Adipose tissue (tissue), 3 donors: ENCODE data around the gene HIRIP3. TPM values are rescaled to one million over a fixed set of nuclear protein-coding genes. Genes with fewer than 3 reads are reported as not detected.

ENCODE experiments used
- H3K27ac ChIP-seq: one replicate; pipeline ENCODE4 v1.5.1; 2013; ENCODE audit warnings: low read depth, low read length
- WGBS, 3 donors: extraction: QIAGEN DNeasy Blood & Tissue Kit; methylation state at CpG; one replicate each; pipeline ENCODE4 v1.1.7; 2013; 5-methylcytosine and 5-hydroxymethylcytosine counted together
- polyA plus RNA-seq, 3 donors: library from polyadenylated mRNA; stranded (reverse); fragments of 200-250 nt; gene quantifications; one replicate each; pipeline ENCODE4 v1.2.3, GENCODE V29; 2013
- donor health status: healthy with polysubstance abuse.
- donor health status: Bipolar disorder and iron deficiency.
- donor health status: healthy.

Gene HIRIP3
- polyA plus RNA-seq, 3 donors = 10.1 to 14.8 (median 14.2) TPM

DNA sequence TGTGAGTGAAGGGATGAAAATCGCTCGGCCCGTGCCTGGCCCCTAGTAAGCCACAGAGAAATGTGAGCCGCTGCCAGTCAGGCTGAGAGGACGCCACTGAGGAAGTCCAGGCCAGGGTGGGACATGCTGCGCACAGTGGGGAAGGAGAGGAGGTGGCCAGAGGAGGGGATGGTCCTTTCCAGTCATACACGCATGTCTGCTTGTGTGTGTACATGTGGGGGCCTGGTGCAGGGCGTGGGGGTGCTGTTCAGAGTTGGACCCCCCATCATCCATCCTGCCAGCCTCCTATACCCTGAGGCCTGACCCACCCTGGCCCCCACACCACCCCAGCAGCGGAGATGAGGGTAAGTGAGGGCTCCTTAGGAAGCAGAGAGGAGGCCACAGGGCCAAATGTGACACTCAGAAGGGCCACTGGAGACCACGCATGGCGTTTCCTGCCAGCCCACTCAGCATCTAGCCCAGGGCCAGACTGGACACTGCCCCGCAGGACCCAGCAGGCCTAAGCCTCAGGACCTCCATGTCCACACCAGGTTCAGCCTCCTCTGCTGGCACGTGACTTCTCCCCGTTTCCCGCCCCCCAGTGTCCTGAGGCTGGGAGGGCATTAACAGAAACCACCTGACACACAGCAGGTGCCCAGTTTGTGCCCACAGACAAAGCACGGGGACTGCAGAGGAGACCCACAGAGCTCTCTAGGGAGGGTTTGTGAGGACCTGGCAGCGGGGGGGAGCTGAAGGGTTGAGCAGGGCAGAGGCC lies 8.4 kb upstream of the HIRIP3 start:
- no peak overlapping the region for H3K27ac ChIP-seq
- 83 to 88% (median 84%) methylated on average over 16 to 17 of the region's 17 CpGs for WGBS, 3 donors

DNA sequence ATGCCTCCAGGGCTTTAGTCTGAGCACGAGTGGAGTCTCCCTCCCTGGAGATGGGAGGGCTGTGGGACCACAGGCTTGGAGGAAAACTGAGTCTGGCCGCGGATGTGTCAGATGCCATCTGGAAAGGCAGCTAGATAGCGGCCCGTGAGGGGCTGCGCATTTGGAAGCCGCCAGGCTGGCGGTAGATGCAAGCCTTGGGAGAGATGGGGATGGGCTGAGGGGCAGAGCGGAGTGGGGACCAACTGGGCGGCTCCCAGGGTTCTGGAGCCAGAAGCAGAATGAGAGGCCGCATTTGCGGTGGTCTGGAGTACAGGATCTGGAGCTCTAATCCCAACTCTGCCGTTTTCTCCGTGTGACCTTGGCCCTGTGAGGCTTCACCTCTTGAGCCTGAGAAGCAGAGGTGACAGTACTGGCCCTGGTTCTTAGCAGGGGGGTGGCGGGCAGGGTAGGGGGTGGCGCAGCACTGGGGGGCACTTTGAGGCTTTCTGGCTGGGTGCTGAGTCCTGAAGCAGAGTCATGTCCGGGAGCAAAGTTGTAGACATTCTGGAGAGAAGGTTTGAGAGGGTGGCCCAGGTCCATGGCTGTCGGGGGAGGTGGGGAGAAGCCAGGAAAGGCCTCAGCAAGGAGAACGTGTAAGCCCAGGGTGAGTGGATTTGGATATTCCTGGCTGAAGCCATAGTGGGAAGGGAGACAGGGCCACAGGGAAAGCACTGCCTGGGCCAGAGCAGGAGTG lies 7.4 kb upstream of the HIRIP3 start:
- WGBS, 3 donors = 84 to 86% (median 85%) methylated on average over 19 of the region's 19 CpGs

DNA sequence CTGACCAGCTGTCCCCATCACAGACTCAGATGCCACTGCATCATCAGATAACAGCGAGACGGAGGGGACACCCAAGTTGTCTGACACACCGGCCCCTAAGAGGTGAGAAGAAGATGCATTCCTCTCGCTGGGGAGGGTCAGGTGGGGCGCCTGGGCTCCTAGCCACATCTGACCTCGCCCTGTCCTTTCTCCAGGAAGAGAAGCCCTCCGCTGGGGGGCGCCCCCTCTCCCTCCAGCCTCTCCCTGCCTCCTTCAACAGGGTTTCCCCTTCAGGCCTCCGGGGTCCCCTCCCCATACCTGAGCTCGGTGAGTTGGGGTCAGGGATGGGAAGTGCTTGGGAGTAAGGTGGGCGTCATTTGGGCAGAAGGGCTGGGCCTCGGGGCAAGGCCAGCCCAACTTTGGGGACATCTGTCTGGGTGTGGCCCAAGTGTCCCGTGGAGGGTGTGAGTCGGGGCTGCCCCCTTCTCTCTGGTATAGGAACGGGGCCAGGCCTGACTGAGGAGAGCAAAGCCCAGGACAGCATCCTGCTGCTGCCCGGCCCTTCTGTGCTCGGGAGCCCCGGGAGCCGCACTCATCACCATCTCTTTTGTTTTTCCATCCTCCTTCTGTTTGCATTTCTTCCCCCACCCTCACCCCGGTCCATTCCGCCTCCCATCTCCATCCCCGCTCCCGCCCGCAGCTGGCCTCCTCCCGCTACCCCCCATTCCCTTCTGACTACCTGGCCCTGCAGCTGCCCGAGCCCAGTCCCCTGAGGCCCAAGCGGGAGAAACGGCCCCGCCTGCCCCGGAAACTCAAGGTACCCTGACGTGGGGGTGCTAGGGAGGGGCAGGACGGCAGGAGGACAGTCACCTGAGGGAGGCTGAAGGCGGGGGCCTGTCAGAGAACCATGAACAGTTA lies 5.6 kb upstream of the HIRIP3 start:
- no peak overlapping the region for H3K27ac ChIP-seq
- 83 to 86% (median 85%) methylated on average over 31 to 33 of the region's 33 CpGs for WGBS, 3 donors

More for the DNA sequence above, 7.4 kb upstream of the HIRIP3 start:
- no peak overlapping the region for H3K27ac ChIP-seq

DNA sequence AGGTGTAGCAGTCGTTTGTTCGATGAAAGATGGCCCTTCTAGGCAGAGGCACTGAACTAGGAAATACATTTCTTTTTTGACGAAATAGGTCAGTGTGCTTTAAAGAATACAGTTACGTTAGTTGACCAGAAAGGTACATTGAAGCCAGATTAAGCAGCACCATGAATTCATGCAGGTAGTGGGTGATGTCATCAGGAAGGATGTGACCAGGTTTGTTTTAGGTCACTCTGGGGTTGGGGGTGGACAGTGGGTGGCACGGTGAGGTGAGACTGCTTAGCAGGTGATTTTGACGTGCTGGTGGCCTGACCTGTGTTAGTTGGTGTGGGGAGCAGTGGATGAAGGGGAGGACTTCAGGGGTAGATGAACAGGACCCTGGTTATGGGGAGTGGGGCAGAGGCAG lies 4.2 kb upstream of the HIRIP3 start:
- H3K27ac ChIP-seq = no peak overlapping the region
- WGBS, 3 donors = 86 to 89% (median 89%) methylated on average over 6 of the region's 6 CpGs

DNA sequence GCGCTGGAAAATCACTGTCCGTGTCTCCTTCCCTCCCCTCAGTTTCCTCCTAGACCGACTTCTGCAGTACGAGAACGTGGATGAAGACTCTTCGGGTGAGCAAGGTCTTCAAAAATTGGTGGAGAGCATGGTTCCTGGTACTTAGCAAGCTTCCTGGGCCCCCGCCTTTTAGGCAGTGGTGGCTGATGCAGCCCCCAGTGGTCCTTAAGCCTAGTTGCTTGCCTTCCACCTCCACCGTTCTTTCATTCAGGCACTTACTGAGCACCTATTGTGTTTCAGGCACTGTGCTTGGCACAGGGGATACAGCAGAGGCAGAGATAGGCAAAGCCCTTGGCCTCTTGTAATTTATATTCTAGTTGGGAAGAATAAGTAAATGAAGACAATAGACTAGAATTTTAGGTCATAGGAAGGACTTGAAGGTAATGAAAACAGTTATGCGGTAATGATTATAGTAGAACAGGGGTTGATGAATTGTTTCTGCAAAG lies 1.4 kb upstream of the HIRIP3 start:
- no peak overlapping the region for H3K27ac ChIP-seq
- 18 to 23% (median 21%) methylated on average over 9 of the region's 9 CpGs for WGBS, 3 donors

DNA sequence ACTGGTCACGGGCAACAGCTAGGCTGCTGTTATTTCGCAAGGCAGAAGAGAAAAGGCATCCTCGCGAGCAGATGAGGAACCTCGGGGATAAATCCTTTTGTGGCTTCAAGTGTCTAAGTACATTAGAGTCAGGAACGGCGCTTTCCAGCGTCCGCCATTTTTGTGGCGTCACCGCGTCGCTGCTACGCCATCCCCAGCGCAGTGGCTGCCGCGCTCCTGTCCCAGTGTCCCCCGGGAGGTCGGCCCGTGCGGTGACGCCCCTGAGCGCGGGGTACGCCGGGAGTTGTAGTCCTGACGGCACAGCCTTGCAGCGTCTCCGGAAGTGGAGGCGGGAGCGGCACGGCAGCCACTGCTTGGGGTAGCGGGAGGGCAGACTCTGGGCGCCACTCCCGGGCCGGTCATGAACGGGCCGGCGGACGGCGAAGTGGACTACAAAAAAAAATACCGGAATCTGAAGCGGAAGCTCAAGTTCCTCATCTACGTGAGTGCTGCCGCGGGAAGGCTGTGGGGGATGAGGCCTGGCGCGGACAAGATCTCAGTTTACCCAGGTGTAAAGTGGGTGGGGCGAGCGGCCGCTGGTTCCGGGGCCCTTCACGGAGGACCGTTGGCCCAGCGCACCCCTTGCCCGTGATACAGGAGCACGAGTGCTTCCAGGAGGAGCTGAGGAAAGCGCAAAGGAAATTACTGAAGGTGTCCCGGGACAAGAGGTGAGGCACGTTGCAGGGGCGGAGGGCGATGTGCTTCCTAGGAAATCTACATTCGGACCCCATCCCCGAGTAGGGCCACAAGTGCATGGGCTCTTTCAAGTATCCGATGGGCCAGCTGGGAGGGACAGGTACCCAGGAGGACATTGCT lies 721 bp upstream of the HIRIP3 start, which contains the start of gene INO80E:
Gene INO80E, plus strand, starts transcription at position 331 of the 855 bp plus-strand sequence. Its CDS starts 70 bp downstream, at position 401.
- WGBS, 3 donors = 0 to 1% (median 0%) methylated on average over 63 to 65 of the region's 65 CpGs
- H3K27ac ChIP-seq = peak within 1 kb of the TSS; percentile 70

DNA sequence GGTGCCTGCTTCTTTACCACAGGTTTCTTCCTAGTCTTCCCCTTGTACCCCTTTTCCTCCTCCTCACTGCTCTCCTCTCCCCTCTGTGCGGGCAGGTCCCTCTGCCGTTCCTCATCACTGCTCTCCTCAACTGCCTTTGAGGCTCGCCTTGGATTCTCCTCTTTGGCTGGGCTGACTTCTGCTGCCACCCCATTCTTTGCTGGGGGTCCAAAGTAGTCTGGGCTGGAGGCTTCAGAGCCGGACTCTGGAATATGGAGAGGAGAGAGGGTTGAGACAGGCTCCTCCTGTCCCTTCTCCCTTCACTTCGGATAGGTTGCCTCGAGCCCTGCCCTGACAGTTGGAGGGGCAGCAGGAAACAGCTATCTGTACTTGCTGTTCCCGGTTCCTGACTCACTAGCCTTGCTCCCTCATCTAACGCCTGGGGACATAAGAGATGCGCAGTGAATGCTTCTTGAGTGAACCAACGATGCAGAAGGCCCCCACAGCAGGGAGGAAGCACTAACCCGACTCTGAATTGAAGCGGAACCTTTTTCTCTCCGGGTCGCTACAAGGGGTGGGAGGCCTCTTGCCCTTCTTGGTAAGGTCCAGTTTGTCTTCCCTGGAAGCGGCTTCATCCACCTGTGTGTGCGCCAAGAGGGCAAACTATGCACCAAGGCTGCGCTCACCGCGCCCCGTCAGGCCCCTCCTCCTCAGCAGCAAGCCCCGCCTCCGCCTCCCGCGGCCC lies 655 bp downstream of the HIRIP3 start:
- 9 to 16% (median 10%) methylated on average over 23 to 24 of the region's 24 CpGs for WGBS, 3 donors

DNA sequence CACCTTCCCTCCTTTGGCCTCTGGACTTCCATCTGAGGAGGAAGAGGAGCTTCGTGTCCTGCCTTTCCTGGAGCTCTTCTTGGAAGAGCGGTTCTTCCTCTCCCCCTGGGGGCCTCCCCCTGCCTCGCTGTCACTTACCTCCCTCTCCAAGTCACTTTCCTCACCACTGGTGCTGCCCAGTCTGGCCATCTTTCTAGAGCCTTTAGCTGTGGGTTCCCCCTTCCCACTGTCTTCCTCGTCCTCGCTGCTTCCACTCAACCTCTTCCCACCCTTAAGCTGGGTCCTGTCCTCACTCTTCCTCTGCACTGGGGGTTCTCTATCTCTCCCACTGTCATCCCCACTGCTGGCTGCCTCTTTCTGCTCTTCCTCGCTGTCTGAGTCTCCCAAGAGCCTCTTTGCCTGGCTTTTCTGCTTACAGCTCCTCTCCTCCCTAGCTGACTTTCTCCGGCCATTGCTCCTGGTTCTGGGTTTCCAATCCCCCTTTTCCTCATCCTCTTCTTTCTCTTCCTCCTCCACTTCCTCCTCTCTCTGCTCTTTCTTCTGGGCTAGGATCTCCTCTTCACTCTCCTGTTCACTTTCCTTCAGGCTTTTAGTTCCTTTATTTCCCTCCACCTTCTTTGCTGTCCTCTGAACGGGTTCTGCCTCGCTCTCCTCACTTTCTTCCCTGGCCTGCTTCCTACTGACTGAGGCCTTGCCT lies 1.4 kb downstream of the HIRIP3 start:
- 74 to 93% (median 84%) methylated on average over 9 of the region's 9 CpGs for WGBS, 3 donors
- no peak overlapping the region for H3K27ac ChIP-seq

More for the DNA sequence above, 655 bp downstream of the HIRIP3 start:
- no peak overlapping the region for H3K27ac ChIP-seq

DNA sequence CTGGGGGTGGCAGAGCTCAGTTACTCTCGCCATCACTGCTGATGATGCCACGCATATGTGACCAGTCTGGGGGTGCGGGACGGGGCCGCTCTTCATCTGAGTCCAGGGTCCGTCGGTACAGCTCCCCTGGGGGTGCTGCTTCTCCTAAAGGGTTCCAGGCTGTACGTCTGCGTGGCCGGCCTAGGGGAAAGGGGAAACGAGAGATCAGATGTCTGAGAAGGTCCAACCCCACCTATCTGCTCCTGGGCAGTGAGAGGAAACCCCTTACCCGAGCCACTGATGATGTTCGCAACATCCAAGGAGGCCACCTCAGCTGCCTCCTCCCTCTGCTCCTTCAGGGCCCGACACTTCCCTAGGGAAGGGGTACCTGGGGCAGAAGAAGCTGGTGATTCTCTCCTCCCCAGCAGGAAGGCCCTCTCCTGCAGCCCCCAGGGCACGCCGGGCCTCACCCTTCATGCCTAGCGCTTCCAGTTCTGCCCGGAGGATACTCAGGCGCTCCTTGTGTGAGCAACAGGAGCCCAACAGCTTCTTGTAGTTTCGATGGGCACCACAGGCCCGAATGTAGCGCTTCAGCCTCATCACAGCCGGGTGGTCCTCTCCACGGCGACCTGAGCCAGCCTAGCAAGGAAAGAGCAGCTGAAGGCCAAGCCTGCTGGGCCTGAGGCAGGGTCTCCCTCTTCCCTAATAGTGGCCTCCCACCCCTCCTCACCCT lies 2.1 kb downstream of the HIRIP3 start:
- 87 to 92% (median 88%) methylated on average over 23 to 25 of the region's 25 CpGs for WGBS, 3 donors
- no peak overlapping the region for H3K27ac ChIP-seq

DNA sequence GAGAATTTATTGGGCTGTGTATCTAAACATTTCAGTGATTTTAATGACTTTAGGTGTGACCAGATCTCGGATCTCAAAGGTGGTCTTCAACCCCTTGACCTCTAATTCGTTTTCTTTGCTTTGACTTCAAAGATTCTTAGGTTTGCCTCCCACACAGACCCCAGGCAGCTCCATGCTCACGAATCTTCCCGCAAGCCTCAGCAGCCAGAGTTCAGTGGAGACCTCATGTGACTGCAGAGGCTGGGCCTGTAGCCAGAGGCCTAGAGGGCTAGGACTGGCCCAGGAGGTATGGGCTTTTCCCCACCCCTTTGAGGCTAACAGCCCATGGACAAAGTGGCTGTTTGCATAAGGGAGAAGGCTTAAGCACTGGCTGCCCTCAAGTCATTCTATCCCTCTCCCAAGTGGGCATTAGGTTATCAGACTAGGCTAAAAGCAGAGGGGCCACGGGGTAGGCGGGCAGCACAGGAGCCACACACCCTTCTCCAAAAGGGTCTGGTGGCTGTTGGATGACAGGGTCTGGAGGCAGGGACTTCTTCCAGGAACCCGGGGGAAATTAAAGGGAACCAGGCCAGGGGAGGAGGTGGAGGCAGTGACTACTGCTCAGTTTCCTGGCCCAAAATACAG lies 3.0 kb downstream of the HIRIP3 start:
- WGBS, 3 donors = 43 to 67% (median 59%) methylated on average over 7 of the region's 7 CpGs
- H3K27ac ChIP-seq = no peak overlapping the region

DNA sequence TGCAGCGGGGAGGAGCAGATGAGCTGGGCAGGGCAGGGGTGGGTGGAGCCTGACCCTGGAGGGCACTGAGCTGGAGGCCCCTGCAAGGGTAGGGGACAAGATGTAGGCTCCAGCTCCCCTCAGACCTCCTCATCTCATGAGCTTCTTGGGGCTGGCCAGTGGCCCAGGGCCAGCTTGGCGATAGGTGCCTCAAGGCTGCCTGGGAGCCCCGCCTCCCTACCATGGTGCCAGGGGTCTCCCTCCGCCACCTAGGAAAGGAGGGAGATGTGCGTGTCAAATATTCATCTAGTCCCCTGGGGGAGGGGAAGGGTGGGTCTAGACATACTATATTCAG lies 3.9 kb downstream of the HIRIP3 start:
- 74 to 88% (median 81%) methylated on average over 5 of the region's 5 CpGs for WGBS, 3 donors
- H3K27ac ChIP-seq = no peak overlapping the region

DNA sequence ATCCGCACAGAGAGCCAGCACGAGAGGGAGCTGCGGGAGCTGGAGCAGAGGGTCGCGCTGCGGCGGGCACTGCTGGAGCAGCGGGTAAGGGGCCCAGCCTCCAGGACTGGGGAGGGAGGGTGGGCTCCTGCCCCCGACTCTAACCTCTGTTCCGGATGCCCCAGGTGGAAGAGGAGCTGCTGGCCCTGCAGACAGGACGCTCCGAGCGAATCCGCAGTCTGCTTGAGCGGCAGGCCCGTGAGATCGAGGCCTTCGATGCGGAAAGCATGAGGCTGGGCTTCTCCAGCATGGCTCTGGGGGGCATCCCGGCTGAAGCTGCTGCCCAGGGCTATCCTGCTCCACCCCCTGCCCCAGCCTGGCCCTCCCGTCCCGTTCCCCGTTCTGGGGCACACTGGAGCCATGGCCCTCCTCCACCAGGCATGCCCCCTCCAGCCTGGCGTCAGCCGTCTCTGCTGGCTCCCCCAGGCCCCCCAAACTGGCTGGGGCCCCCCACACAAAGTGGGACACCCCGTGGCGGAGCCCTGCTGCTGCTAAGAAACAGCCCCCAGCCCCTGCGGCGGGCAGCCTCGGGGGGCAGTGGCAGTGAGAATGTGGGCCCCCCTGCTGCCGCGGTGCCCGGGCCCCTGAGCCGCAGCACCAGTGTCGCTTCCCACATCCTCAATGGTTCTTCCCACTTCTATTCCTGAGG lies 4.4 kb downstream of the HIRIP3 start:
- H3K27ac ChIP-seq = no peak overlapping the region
- 90 to 94% (median 94%) methylated on average over 30 to 35 of the region's 35 CpGs for WGBS, 3 donors

DNA sequence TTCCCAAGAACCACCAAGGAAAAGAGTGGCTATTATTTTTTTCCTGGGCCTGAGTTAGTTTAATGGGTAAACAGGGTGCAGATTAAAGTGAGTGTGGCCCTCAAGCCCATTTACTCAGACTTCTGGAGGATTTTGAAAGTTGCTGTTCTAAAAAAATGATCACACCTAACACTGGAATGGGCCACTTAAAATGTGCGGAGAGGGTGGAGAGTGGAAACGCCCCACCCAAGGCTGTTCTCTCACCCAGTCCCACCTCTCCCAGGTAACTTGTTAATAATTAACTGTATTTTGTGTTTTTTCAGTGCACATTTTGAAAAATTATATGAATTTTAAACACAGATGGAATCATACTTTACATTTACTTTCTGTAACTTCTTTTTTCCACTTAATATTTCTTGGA lies 5.4 kb downstream of the HIRIP3 start:
- H3K27ac ChIP-seq = no peak overlapping the region
- 59 to 95% (median 89%) methylated on average over 2 of the region's 2 CpGs for WGBS, 3 donors

DNA sequence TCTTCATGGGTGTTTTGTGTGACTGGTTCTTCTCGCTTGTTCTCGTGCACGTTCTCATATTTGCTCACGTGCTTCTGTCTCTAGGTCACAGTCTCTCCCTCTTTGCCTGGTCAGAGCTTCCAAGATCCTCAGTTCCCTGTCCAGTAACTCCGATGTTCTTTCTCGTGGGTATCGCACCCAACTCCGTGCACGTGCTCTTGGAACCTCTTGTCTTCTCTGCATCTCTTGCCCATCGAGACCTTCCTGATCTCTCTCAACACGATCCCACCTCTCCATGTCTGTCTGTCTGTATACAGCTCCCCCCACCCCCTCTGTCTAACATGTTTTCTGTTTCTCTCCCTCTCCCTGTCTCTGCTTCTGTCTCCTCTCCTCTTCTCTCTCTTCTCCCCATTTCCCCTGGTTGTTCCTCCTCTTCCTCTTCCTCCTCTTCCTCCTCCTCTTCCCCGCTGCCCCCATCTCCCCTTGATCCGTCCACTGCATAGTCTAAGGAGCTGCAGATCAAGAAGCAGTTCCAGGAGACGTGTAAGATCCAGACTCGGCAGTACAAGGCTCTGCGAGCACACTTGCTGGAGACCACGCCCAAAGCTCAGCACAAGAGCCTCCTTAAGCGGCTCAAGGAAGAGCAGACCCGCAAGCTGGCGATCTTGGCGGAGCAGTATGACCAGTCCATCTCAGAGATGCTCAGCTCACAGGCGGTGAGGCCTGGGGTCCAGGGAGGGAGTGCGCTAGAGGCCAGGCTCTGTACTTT lies 6.1 kb downstream of the HIRIP3 start:
- 84 to 89% (median 88%) methylated on average over 23 of the region's 23 CpGs for WGBS, 3 donors

More for the DNA sequence above, 6.1 kb downstream of the HIRIP3 start:
- no peak overlapping the region for H3K27ac ChIP-seq
